ENCODE data around the gene LMAN2.

Gene LMAN2

DNA sequence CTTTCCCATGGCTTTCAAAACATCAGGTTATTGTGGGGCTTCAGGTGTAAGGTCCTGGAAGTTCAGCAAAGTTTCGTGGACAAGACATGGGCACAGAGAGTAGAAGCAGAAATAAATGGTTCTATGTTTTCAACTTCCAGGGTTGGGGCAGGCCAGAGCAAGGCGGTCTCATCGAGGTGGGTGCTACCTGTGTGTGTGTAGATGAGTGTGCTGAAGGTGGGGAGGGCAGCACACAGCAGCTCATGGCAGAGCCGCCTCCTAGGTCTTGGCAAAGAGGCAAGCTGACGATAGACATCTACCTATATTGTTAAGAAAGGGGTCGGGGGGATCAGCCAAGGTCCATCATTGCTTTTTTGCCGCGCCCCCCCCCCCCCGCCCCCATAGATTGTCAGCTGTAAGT, 51.8 kb downstream of the LMAN2 start:
- TF ChIP-seq, protein P1, sequence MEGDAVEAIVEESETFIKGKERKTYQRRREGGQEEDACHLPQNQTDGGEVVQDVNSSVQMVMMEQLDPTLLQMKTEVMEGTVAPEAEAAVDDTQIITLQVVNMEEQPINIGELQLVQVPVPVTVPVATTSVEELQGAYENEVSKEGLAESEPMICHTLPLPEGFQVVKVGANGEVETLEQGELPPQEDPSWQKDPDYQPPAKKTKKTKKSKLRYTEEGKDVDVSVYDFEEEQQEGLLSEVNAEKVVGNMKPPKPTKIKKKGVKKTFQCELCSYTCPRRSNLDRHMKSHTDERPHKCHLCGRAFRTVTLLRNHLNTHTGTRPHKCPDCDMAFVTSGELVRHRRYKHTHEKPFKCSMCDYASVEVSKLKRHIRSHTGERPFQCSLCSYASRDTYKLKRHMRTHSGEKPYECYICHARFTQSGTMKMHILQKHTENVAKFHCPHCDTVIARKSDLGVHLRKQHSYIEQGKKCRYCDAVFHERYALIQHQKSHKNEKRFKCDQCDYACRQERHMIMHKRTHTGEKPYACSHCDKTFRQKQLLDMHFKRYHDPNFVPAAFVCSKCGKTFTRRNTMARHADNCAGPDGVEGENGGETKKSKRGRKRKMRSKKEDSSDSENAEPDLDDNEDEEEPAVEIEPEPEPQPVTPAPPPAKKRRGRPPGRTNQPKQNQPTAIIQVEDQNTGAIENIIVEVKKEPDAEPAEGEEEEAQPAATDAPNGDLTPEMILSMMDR (IDR thresholded peaks at IDR 0.05; ENCODE audit: low read depth, low read length), result no peak
- no peak for DNase-seq (ENCODE audit: extremely low read depth, low read depth)

DNA sequence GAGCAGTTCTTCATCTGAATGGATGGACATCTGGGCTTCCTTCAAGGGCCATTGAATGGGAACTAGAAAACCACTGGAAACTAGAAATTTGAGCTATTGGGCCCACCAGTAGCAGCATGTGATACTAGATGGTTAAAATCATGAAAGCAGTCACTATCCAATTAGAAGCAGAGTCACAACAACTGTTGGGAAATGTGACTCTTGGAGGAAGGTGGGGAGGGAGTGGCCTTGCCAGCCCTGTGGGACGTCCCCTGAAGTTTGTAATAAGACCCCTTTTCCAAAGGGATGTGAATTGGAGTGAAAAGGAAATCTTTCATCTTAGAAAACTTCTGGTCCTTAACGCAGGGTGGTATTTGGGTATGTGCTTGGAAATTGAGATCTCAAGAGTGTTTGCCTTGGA, 53.5 kb downstream of the LMAN2 start:
- DNase-seq (ENCODE audit: extremely low read depth, low read depth), result no peak
- TF ChIP-seq, protein P1 (IDR thresholded peaks at IDR 0.05; ENCODE audit: low read depth, low read length), result no peak

DNA sequence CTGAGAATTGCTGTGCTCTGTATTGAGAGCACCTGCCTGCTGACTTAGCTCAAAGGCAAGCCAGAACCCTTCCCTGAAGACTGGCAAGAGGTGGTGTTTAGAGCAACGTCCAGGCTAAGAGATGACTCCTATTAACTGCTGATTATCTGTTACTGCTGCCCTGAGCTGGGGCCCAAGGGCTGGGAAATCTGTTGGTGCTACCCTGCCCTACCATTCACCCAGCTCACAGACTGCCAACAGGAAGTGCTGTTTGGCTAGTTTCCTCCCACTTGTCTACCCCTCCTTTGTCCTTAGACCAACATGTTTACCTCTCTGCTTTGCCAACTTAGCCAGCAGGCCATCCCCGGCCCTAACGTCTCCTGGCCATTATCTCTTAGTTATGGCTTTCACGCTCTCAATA, 54.9 kb downstream of the LMAN2 start:
- TF ChIP-seq, protein P1 (IDR thresholded peaks at IDR 0.05; ENCODE audit: low read depth, low read length), result no peak
- DNase-seq (ENCODE audit: extremely low read depth, low read depth), result no peak

DNA sequence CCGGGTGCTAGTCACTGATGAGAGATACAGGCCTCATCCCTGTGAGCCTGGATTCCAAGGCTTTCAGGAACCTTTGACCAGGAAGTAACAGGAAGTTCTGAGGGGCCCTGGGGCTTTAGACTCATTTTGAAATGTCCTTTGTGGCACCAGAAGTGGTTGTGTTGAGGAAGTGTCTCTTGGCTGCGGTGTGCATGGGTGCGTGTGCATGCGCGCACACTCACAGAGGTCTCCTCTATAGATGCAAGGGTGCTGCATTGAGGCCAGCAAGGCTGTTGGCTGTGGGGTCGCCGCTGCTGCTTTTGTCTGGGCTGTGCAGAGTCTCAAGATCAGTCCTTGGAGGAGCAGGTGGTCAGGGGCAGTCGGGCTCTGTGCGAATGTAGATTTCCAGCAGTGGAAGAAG, 55.5 kb downstream of the LMAN2 start:
- TF ChIP-seq, protein P1 (IDR thresholded peaks at IDR 0.05; ENCODE audit: low read depth, low read length), result no peak
- DNase-seq (ENCODE audit: extremely low read depth, low read depth), result no peak

DNA sequence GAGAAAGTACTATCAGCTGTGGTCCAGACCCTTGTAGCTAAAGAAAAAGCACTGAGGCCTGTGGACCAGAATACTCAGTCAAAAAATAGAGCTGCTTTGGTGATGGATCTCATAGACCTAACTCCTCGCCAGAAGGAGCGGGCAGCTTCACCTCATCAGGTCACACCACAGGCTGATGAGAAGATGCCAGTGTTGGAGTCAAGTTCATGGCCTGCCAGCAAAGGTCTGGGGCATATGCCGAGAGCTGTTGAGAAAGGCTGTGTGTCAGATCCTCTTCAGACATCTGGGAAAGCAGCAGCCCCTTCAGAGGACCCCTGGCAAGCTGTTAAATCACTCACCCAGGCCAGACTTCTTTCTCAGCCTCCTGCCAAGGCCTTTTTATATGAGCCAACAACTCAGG, 56.8 kb downstream of the LMAN2 start:
- no peak for DNase-seq (ENCODE audit: extremely low read depth, low read depth)
- TF ChIP-seq, protein P1 (IDR thresholded peaks at IDR 0.05; ENCODE audit: low read depth, low read length), result no peak

DNA sequence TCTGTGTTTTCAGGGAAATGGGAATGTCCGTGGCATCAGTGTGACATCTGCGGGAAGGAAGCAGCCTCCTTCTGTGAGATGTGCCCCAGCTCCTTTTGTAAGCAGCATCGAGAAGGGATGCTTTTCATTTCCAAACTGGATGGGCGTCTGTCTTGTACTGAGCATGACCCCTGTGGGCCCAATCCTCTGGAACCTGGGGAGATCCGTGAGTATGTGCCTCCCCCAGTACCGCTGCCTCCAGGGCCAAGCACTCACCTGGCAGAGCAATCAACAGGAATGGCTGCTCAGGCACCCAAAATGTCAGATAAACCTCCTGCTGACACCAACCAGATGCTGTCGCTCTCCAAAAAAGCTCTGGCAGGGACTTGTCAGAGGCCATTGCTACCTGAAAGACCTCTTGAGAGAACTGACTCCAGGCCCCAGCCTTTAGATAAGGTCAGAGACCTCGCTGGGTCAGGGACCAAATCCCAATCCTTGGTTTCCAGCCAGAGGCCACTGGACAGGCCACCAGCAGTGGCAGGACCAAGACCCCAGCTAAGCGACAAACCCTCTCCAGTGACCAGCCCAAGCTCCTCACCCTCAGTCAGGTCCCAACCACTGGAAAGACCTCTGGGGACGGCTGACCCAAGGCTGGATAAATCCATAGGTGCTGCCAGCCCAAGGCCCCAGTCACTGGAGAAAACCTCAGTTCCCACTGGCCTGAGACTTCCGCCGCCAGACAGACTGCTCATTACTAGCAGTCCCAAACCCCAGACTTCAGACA, 57.5 kb downstream of the LMAN2 start:
- TF ChIP-seq, protein P1 (IDR thresholded peaks at IDR 0.05; ENCODE audit: low read depth, low read length), result no peak
- DNase-seq (ENCODE audit: extremely low read depth, low read depth), result no peak

DNA sequence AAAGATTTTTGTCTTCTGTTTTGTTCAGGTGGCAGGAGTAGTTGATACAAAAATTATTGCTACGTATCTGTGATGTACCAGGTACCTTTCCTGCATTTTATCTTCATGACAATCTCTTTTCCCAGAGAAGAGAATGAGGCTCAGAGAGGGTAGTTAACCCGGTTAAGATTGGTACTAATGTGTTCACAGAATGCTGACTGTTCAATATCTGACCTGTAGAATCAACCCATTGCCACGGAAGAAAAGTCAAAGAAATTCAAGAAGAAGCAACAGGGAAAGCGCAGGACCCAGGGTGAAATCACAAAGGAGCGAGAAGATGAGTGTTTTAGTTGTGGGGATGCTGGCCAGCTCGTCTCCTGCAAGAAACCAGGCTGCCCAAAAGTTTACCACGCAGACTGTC, 59.7 kb downstream of the LMAN2 start:
- TF ChIP-seq, protein P1 (IDR thresholded peaks at IDR 0.05; ENCODE audit: low read depth, low read length), result no peak
- no peak for DNase-seq (ENCODE audit: extremely low read depth, low read depth)

Measured in AG09319 (cell line).